T-helper 22 cell (primary cell): ENCODE results near the gene CRTC3.

Source experiments
- DNase-seq: peaks from one replicate; pipeline ENCODE4 v3.0.0-alpha.2; 2020; ENCODE audit warnings: low read depth

CRTC3 gene

GRCh38 chr15:90595763-90596155 is 66.0 kb downstream of the CRTC3 start:
- no peak for DNase-seq

- DNase-seq = no peak
Measured at GRCh38 chr15:90596943-90597342, 67.2 kb downstream of the CRTC3 start.

GRCh38 chr15:90597577-90597976 is 67.9 kb downstream of the CRTC3 start:
- DNase-seq = no peak

GRCh38 chr15:90598031-90598577 is 68.4 kb downstream of the CRTC3 start:
- DNase-seq = no peak

- DNase-seq = no peak
Measured at GRCh38 chr15:90598679-90599078, 69.0 kb downstream of the CRTC3 start.

- no peak for DNase-seq
Measured at GRCh38 chr15:90599116-90599515, 69.4 kb downstream of the CRTC3 start.

GRCh38 chr15:90599644-90600043 is 69.9 kb downstream of the CRTC3 start:
- DNase-seq = no peak

- DNase-seq = no peak
Measured at GRCh38 chr15:90600954-90601353, 71.2 kb downstream of the CRTC3 start.

- no peak for DNase-seq
Measured at GRCh38 chr15:90603893-90604292, 74.2 kb downstream of the CRTC3 start.

GRCh38 chr15:90606641-90607040 is 76.9 kb downstream of the CRTC3 start:
- DNase-seq = no peak

- DNase-seq = no peak
Measured at GRCh38 chr15:90607361-90607760, 77.6 kb downstream of the CRTC3 start.

- no peak for DNase-seq
Measured at GRCh38 chr15:90609242-90610180, 79.8 kb downstream of the CRTC3 start.

- no peak for DNase-seq
Measured at GRCh38 chr15:90610190-90610589, 80.5 kb downstream of the CRTC3 start.

- DNase-seq = no peak
Measured at GRCh38 chr15:90611157-90611556, 81.4 kb downstream of the CRTC3 start.

GRCh38 chr15:90617171-90617570 is 87.4 kb downstream of the CRTC3 start:
- DNase-seq = no peak

- no peak for DNase-seq
Measured at GRCh38 chr15:90617668-90618097, 88.0 kb downstream of the CRTC3 start.

- DNase-seq = no peak
Measured at GRCh38 chr15:90618330-90619125, 88.8 kb downstream of the CRTC3 start.

GRCh38 chr15:90619468-90619867 is 89.7 kb downstream of the CRTC3 start:
- no peak for DNase-seq

GRCh38 chr15:90619939-90620338 is 90.2 kb downstream of the CRTC3 start:
- no peak for DNase-seq

GRCh38 chr15:90620379-90621067 is 90.8 kb downstream of the CRTC3 start:
- DNase-seq = no peak

GRCh38 chr15:90623854-90624253 is 94.1 kb downstream of the CRTC3 start:
- no peak for DNase-seq
